Progenitor cell of endocrine pancreas (in vitro differentiated cells): ENCODE data around the gene CFP. TPM values are rescaled to one million over a fixed set of nuclear protein-coding genes. Genes with fewer than 3 reads are reported as not detected.
"Not testable (repeated sequence)": the region's sequence is repeated elsewhere in the genome, so short reads cannot be mapped to it uniquely, and the experiment has no call there.

ENCODE experiments used
- DNase-seq: peaks from one replicate; pipeline ENCODE4 v3.0.0; 2021; ENCODE audit warnings: low spot score; ENCODE audit not compliant: unreplicated experiment
- H3K27ac Mint-ChIP-seq: 2 replicates; pipeline ENCODE4 v1.8.0; 2021; ENCODE audit warnings: mild to moderate bottlenecking, moderate library complexity, mixed read lengths
- H3K27me3 Mint-ChIP-seq: 2 replicates; pipeline ENCODE4 v1.8.0; 2021; ENCODE audit warnings: mixed read lengths
- H3K36me3 Mint-ChIP-seq: 2 replicates; pipeline ENCODE4 v1.8.0; 2022; ENCODE audit warnings: mixed read lengths; ENCODE audit not compliant: insufficient read depth
- H3K4me1 Mint-ChIP-seq: 2 replicates; pipeline ENCODE4 v1.8.0; 2021; ENCODE audit warnings: low read depth, mixed read lengths
- H3K4me3 Mint-ChIP-seq: 2 replicates; pipeline ENCODE4 v1.8.0; 2021; ENCODE audit warnings: low read depth, mild to moderate bottlenecking, moderate library complexity, mixed read lengths
- H3K9me3 Mint-ChIP-seq: 2 replicates; pipeline ENCODE4 v1.8.0; 2021; ENCODE audit warnings: low read depth, mixed read lengths
- CTCF ChIP-seq: fragments of 200-600 bp; sonication (generic); IDR thresholded peaks from one replicate; pipeline ENCODE4 v1.5.0; 2021; ENCODE audit warnings: antibody characterized with exemption, mild to moderate bottlenecking; ENCODE audit not compliant: unreplicated experiment
- total RNA-seq: library from RNA; stranded (reverse); gene quantifications from 2 replicates; pipeline ENCODE4 v1.2.1, GENCODE V29; 2021

CFP gene
- total RNA-seq, 1 donor from 2014 or later: 0.93 TPM

GRCh38 chrX:47611489-47611888, 18.2 kb downstream of the CFP start:
- Mint-ChIP-seq H3K27me3 (peaks cover 3% of the 10 kb centered on the region), H3K4me1 (no peaks in the 10 kb centered on the region), H3K27ac (no peak overlapping the region), H3K36me3 (no peaks in the 10 kb centered on the region), H3K4me3 (no peak overlapping the region), H3K9me3 (peaks cover 4% of the 10 kb centered on the region)
- no peak for DNase-seq
- no peak for TF ChIP-seq CTCF

- Mint-ChIP-seq H3K9me3 (no peaks in the 10 kb centered on the region), H3K27ac (no peak overlapping the region), H3K4me3 (no peak overlapping the region), H3K36me3 (no peaks in the 10 kb centered on the region), H3K4me1 (no peaks in the 10 kb centered on the region), H3K27me3 (no peaks in the 10 kb centered on the region)
- DNase-seq: no peak
- no peak for TF ChIP-seq CTCF
Measured at GRCh38 chrX:47610511-47610910, 19.2 kb downstream of the CFP start.

GRCh38 chrX:47608130-47608810, 21.5 kb downstream of the CFP start:
- no peaks in the 10 kb centered on the region for H3K9me3 Mint-ChIP-seq
- no peak overlapping the region for H3K27ac Mint-ChIP-seq
- no peaks in the 10 kb centered on the region for H3K27me3 Mint-ChIP-seq
- H3K4me1 Mint-ChIP-seq: no peaks in the 10 kb centered on the region
- no peaks in the 10 kb centered on the region for H3K36me3 Mint-ChIP-seq
- no peak for TF ChIP-seq CTCF
- no peak for DNase-seq
- no peak overlapping the region for H3K4me3 Mint-ChIP-seq

- DNase-seq: no peak
- no peaks in the 10 kb centered on the region for H3K36me3 Mint-ChIP-seq
- H3K27me3 Mint-ChIP-seq: no peaks in the 10 kb centered on the region
- TF ChIP-seq CTCF: no peak
- no peaks in the 10 kb centered on the region for H3K4me1 Mint-ChIP-seq
- no peak overlapping the region for H3K27ac Mint-ChIP-seq
- no peak overlapping the region for H3K4me3 Mint-ChIP-seq
- H3K9me3 Mint-ChIP-seq: no peaks in the 10 kb centered on the region
Measured at GRCh38 chrX:47607091-47607490, 22.6 kb downstream of the CFP start.

GRCh38 chrX:47605024-47605423, 24.7 kb downstream of the CFP start:
- Mint-ChIP-seq H3K4me1 (no peaks in the 10 kb centered on the region), H3K9me3 (peaks cover 18% of the 10 kb centered on the region), H3K4me3 (no peak overlapping the region), H3K36me3 (no peaks in the 10 kb centered on the region), H3K27me3 (no peaks in the 10 kb centered on the region), H3K27ac (no peak overlapping the region)
- no peak for TF ChIP-seq CTCF
- no peak for DNase-seq

GRCh38 chrX:47603125-47603524, 26.6 kb downstream of the CFP start:
- not testable (repeated sequence) for H3K4me1 Mint-ChIP-seq, H3K4me3 Mint-ChIP-seq, H3K36me3 Mint-ChIP-seq, H3K27ac Mint-ChIP-seq, DNase-seq, H3K27me3 Mint-ChIP-seq
- peaks cover 21% of the 10 kb centered on the region for H3K9me3 Mint-ChIP-seq
